NCI-H1048 (cell line): ENCODE results near the gene SPRR3.
"Not testable (repeated sequence)": the region's sequence is repeated elsewhere in the genome, so short reads cannot be mapped to it uniquely, and the experiment has no call there.

Experiments
- DNase-seq: peaks from one replicate; lab custom pipeline; 2025; lab: John Stamatoyannopoulos, UW

The SPRR3 gene

GRCh38 chr1:152983743-152984142, 17.8 kb upstream of the SPRR3 start, which contains the start of gene SPRR1A:
Gene SPRR1A, plus strand, starts transcription at chr1:152984081. Its CDS starts 1,150 bp downstream, at chr1:152985231.
- DNase-seq = no peak

- DNase-seq = no peak
Observed at GRCh38 chr1:152986578-152986977, 15.0 kb upstream of the SPRR3 start.

- no peak for DNase-seq
Observed at GRCh38 chr1:152993186-152993585, 8.4 kb upstream of the SPRR3 start.

GRCh38 chr1:152995842-152996241, 5.7 kb upstream of the SPRR3 start:
- no peak for DNase-seq

GRCh38 chr1:152996633-152997400, 4.7 kb upstream of the SPRR3 start:
- no peak for DNase-seq

- no peak for DNase-seq
Observed at GRCh38 chr1:152997901-152998300, 3.6 kb upstream of the SPRR3 start.

- no peak for DNase-seq
Observed at GRCh38 chr1:152998476-152998875, 3.1 kb upstream of the SPRR3 start.

GRCh38 chr1:152999818-153000217, 1.7 kb upstream of the SPRR3 start:
- no peak for DNase-seq

- no peak for DNase-seq
Observed at GRCh38 chr1:153000294-153000693, 1.3 kb upstream of the SPRR3 start.

GRCh38 chr1:153011235-153011758, 9.7 kb downstream of the SPRR3 start:
- DNase-seq = not testable (repeated sequence)

GRCh38 chr1:153021829-153022228, 20.3 kb downstream of the SPRR3 start:
- not testable (repeated sequence) for DNase-seq

- not testable (repeated sequence) for DNase-seq
Observed at GRCh38 chr1:153022340-153022739, 20.8 kb downstream of the SPRR3 start.

GRCh38 chr1:153023109-153023508, 21.6 kb downstream of the SPRR3 start:
- no peak for DNase-seq

- no peak for DNase-seq
Observed at GRCh38 chr1:153024413-153024812, 22.9 kb downstream of the SPRR3 start.

- DNase-seq = no peak
Observed at GRCh38 chr1:153025797-153026196, 24.2 kb downstream of the SPRR3 start.

GRCh38 chr1:153028766-153029165, 27.2 kb downstream of the SPRR3 start:
- no peak for DNase-seq

GRCh38 chr1:153030895-153031294, 29.3 kb downstream of the SPRR3 start, which contains the start of gene SPRR1B:
Gene SPRR1B, plus strand, starts transcription at chr1:153031203. Its CDS starts 1,143 bp downstream, at chr1:153032346.
- DNase-seq = no peak

GRCh38 chr1:153032073-153032472, 30.5 kb downstream of the SPRR3 start:
- DNase-seq = no peak

- DNase-seq = no peak
Observed at GRCh38 chr1:153032677-153033308, 31.2 kb downstream of the SPRR3 start.

GRCh38 chr1:153035211-153035610, 33.7 kb downstream of the SPRR3 start:
- no peak for DNase-seq

- no peak for DNase-seq
Observed at GRCh38 chr1:153040950-153041631, 39.5 kb downstream of the SPRR3 start, which contains the start of gene SPRR2D. Gene SPRR2D, minus strand, starts transcription at chr1:153041120. Its CDS starts 774 bp downstream, at chr1:153040346.

GRCh38 chr1:153049211-153049610, 47.7 kb downstream of the SPRR3 start:
- DNase-seq = no peak
